ENCODE measurements around the gene SPPL3.

GRCh38 chr12:120754792-120755191 lies 149.4 kb downstream of the SPPL3 start:
- TF ChIP-seq, protein P1, sequence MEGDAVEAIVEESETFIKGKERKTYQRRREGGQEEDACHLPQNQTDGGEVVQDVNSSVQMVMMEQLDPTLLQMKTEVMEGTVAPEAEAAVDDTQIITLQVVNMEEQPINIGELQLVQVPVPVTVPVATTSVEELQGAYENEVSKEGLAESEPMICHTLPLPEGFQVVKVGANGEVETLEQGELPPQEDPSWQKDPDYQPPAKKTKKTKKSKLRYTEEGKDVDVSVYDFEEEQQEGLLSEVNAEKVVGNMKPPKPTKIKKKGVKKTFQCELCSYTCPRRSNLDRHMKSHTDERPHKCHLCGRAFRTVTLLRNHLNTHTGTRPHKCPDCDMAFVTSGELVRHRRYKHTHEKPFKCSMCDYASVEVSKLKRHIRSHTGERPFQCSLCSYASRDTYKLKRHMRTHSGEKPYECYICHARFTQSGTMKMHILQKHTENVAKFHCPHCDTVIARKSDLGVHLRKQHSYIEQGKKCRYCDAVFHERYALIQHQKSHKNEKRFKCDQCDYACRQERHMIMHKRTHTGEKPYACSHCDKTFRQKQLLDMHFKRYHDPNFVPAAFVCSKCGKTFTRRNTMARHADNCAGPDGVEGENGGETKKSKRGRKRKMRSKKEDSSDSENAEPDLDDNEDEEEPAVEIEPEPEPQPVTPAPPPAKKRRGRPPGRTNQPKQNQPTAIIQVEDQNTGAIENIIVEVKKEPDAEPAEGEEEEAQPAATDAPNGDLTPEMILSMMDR (IDR thresholded peaks at IDR 0.05; ENCODE audit: insufficient read depth, low read length, poor library complexity, severe bottlenecking), result no peak
- TF ChIP-seq EZH2phosphoT487 (conservative IDR thresholded peaks at IDR 0.05; ENCODE audit: low read length), result no peak
